ENCODE data around the gene NAP1L1.
"Not testable (repeated sequence)": the region's sequence is repeated elsewhere in the genome, so short reads cannot be mapped to it uniquely, and the experiment has no call there.

Gene NAP1L1

GRCh38 chr12:76020281-76020680 lies 64.2 kb downstream of the NAP1L1 start:
- peak in 4 of 5 experiments; percentile 37 to 99 (median 72) for DNase-seq

- no peak for DNase-seq
These were observed 65.8 kb downstream of the NAP1L1 start for GRCh38 chr12:76018672-76019071.

- DNase-seq, result no peak
These were observed 66.4 kb downstream of the NAP1L1 start for GRCh38 chr12:76018111-76018510.

GRCh38 chr12:76014007-76014406 lies 70.5 kb downstream of the NAP1L1 start:
- DNase-seq, result no peak

GRCh38 chr12:76013603-76014002 lies 70.9 kb downstream of the NAP1L1 start:
- DNase-seq, result no peak

- no peak for DNase-seq
These were observed 71.8 kb downstream of the NAP1L1 start for GRCh38 chr12:76012644-76013043.

- no peak for DNase-seq
These were observed 73.6 kb downstream of the NAP1L1 start for GRCh38 chr12:76010732-76011458.

- DNase-seq, result no peak
These were observed 76.1 kb downstream of the NAP1L1 start for GRCh38 chr12:76008428-76008827.

GRCh38 chr12:76007640-76008039 lies 76.8 kb downstream of the NAP1L1 start:
- DNase-seq, result no peak

GRCh38 chr12:76006028-76006925 lies 78.2 kb downstream of the NAP1L1 start:
- no peak for DNase-seq

- no peak for DNase-seq
These were observed 81.2 kb downstream of the NAP1L1 start for GRCh38 chr12:76003355-76003638.

- DNase-seq, result no peak
These were observed 81.7 kb downstream of the NAP1L1 start for GRCh38 chr12:76002598-76003354.

GRCh38 chr12:75998292-75999063 lies 86.0 kb downstream of the NAP1L1 start:
- no peak for DNase-seq

- no peak for DNase-seq
These were observed 86.8 kb downstream of the NAP1L1 start for GRCh38 chr12:75997658-75998057.

GRCh38 chr12:75996861-75997447 lies 87.5 kb downstream of the NAP1L1 start:
- DNase-seq, result no peak

GRCh38 chr12:75995691-75996090 lies 88.8 kb downstream of the NAP1L1 start:
- no peak for DNase-seq

GRCh38 chr12:75994069-75994740 lies 90.3 kb downstream of the NAP1L1 start:
- peak in 1 of 5 experiments; percentile 74 for DNase-seq

- DNase-seq, result no peak
These were observed 92.7 kb downstream of the NAP1L1 start for GRCh38 chr12:75991753-75992152.

GRCh38 chr12:75990189-75990912 lies 94.1 kb downstream of the NAP1L1 start:
- no peak for DNase-seq

- DNase-seq, result not testable (repeated sequence)
These were observed 96.8 kb downstream of the NAP1L1 start for GRCh38 chr12:75987709-75988108.

All from T-helper 2 cell (primary cell).